Osteoblast (primary cell): ENCODE data around the gene IPPK. TPM values are rescaled to one million over a fixed set of nuclear protein-coding genes. Genes with fewer than 3 reads are reported as not detected.

Experiments used
- DNase-seq: peaks from one replicate; pipeline ENCODE4 v3.0.0; 2011; ENCODE audit warnings: low spot score, mixed read lengths; ENCODE audit not compliant: insufficient read length; ENCODE audit errors: missing footprints
- H2AFZ ChIP-seq: 2 replicates; pipeline ENCODE4 v1.6.0; 2011; ENCODE audit warnings: mild to moderate bottlenecking, low read length
- H3K27ac ChIP-seq: 2 replicates; pipeline ENCODE4 v1.5.1; 2011; ENCODE audit warnings: mild to moderate bottlenecking, low read depth, low read length, moderate library complexity
- H3K27me3 ChIP-seq: 2 replicates; pipeline ENCODE4 v1.6.0; 2012; ENCODE audit warnings: mild to moderate bottlenecking, control low read depth, inconsistent platforms, low read length, moderate library complexity; ENCODE audit not compliant: insufficient read depth
- H3K36me3 ChIP-seq: 2 replicates; pipeline ENCODE4 v1.5.1; 2011; ENCODE audit warnings: mild to moderate bottlenecking, low read length, control low read depth, moderate library complexity; ENCODE audit not compliant: insufficient read depth
- H3K4me1 ChIP-seq: 2 replicates; pipeline ENCODE4 v1.5.1; 2011; ENCODE audit warnings: mild to moderate bottlenecking, low read length, control low read depth, moderate library complexity; ENCODE audit not compliant: insufficient read depth
- H3K4me2 ChIP-seq: 2 replicates; pipeline ENCODE4 v1.6.0; 2011; ENCODE audit warnings: mild to moderate bottlenecking, low read length; ENCODE audit not compliant: insufficient read depth
- H3K4me3 ChIP-seq: fragments of 200-600 bp; sonication (generic); 3 replicates; pipeline ENCODE4 v1.5.1; 2012; ENCODE audit warnings: mild to moderate bottlenecking, low read length, inconsistent platforms; ENCODE audit not compliant: insufficient read depth
- H3K79me2 ChIP-seq: 2 replicates; pipeline ENCODE4 v1.6.0; 2012; ENCODE audit warnings: mild to moderate bottlenecking, low read length, control low read depth, inconsistent platforms; ENCODE audit not compliant: insufficient read depth
- H3K9me3 ChIP-seq: 2 replicates; pipeline ENCODE4 v1.5.1; 2011; ENCODE audit warnings: low read depth, low read length, control low read depth
- H4K20me1 ChIP-seq: 2 replicates; pipeline ENCODE4 v1.6.0; 2012; ENCODE audit warnings: mild to moderate bottlenecking, low read length, control low read depth; ENCODE audit not compliant: insufficient read depth
- CTCF ChIP-seq: IDR thresholded peaks from 2 replicates; pipeline ENCODE4 v1.5.1; 2011; ENCODE audit warnings: mild to moderate bottlenecking, low read depth, low read length, moderate library complexity; ENCODE audit errors: extremely low read depth
- total RNA-seq: library from RNA; depleted of rRNA; stranded (reverse); fragments of >200 nt; gene quantifications from 2 replicates; pipeline ENCODE4 v1.2.3, GENCODE V29; 2012

The IPPK gene
- total RNA-seq, 1 donor, result 9.4 TPM

GRCh38 chr9:92661127-92661526 lies 8.8 kb downstream of the IPPK start:
- H3K36me3 ChIP-seq, result peaks cover 21% of the 10 kb centered on the region
- H3K79me2 ChIP-seq, result peaks cover 89% of the 10 kb centered on the region
- peaks cover 64% of the 10 kb centered on the region for H4K20me1 ChIP-seq
- H3K4me1 ChIP-seq, result peaks cover 7% of the 10 kb centered on the region
- no peak overlapping the region for H2AFZ ChIP-seq
- no peak for TF ChIP-seq CTCF
- H3K27me3 ChIP-seq, result no peaks in the 10 kb centered on the region
- no peak overlapping the region for H3K4me3 ChIP-seq
- H3K4me2 ChIP-seq, result no peak overlapping the region
- DNase-seq, result no peak
- no peak overlapping the region for H3K27ac ChIP-seq
- H3K9me3 ChIP-seq, result no peaks in the 10 kb centered on the region

GRCh38 chr9:92660266-92660665 lies 9.7 kb downstream of the IPPK start:
- TF ChIP-seq CTCF, result no peak

GRCh38 chr9:92659601-92660000 lies 10.3 kb downstream of the IPPK start:
- Histone ChIP-seq H3K27me3 (no peaks in the 10 kb centered on the region), H3K27ac (no peak overlapping the region), H4K20me1 (peaks cover 57% of the 10 kb centered on the region), H3K4me1 (peaks cover 8% of the 10 kb centered on the region), H3K36me3 (peaks cover 25% of the 10 kb centered on the region), H3K4me2 (no peak overlapping the region), H3K79me2 (peaks cover 88% of the 10 kb centered on the region), H2AFZ (no peak overlapping the region), H3K9me3 (no peaks in the 10 kb centered on the region), H3K4me3 (no peak overlapping the region)
- DNase-seq, result peak; percentile 73
- TF ChIP-seq CTCF, result no peak

More at GRCh38 chr9:92660266-92660665, 9.7 kb downstream of the IPPK start:
- DNase-seq, result peak; percentile 32
- Histone ChIP-seq H3K9me3 (no peaks in the 10 kb centered on the region), H3K36me3 (peaks cover 24% of the 10 kb centered on the region), H3K79me2 (peaks cover 88% of the 10 kb centered on the region), H3K4me3 (no peak overlapping the region), H3K4me1 (peaks cover 7% of the 10 kb centered on the region), H3K27me3 (no peaks in the 10 kb centered on the region), H3K4me2 (no peak overlapping the region), H4K20me1 (peaks cover 60% of the 10 kb centered on the region), H3K27ac (no peak overlapping the region), H2AFZ (no peak overlapping the region)

- Histone ChIP-seq H3K79me2 (peaks cover 87% of the 10 kb centered on the region), H2AFZ (no peak overlapping the region), H3K27me3 (no peaks in the 10 kb centered on the region), H3K4me3 (no peak overlapping the region), H3K4me1 (peaks cover 18% of the 10 kb centered on the region), H3K4me2 (no peak overlapping the region), H3K27ac (no peak overlapping the region), H4K20me1 (peaks cover 58% of the 10 kb centered on the region), H3K9me3 (no peaks in the 10 kb centered on the region), H3K36me3 (peaks cover 30% of the 10 kb centered on the region)
- TF ChIP-seq CTCF, result no peak
- DNase-seq, result no peak
Observed at GRCh38 chr9:92658611-92659010, 11.3 kb downstream of the IPPK start.
